Breast epithelium (tissue), 3 donors: Measurements from ENCODE around the gene KLHL5.

Experiments
- CTCF ChIP-seq, 3 donors: fragments of 450-650 bp; IDR thresholded peaks; one replicate each; pipeline ENCODE4 v1.5.1; 2016 to 2017; ENCODE audit warnings: antibody characterized with exemption in 3 of 3, mild to moderate bottlenecking in 3 of 3, moderate library complexity in 3 of 3
- POLR2A ChIP-seq: fragments of 450-650 bp; IDR thresholded peaks from one replicate; pipeline ENCODE4 v1.6.1; 2016; ENCODE audit warnings: antibody characterized with exemption, mild to moderate bottlenecking, moderate library complexity

DNA sequence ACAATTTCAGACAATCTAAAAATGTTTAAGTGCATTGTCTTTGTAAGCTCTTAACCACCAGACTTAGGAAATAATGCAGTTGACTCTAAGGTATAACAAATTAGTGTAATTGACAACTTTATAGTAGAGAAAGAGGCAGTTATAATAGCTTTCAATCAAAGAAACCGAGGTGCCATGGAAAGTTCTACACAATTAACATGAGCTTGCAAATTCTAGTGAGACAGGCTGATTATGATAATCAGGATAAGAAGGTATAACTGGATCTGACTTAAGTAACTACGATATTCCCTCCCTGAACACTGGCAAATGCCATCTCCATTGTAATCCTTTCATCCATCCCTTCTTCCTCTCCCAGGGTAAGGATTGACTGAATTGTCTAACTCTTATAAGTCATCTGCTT lies 11.4 kb upstream of the KLHL5 start:
- no peak for TF ChIP-seq POLR2A
- no peak for TF ChIP-seq CTCF (IDR thresholded peaks at IDR 0.05)
